C4-2B (cell line): ENCODE data around the gene SSX2IP.

Experiments
- H3K27ac ChIP-seq: fragments of 450-650 bp; 2 replicates; pipeline ENCODE4 v1.5.1; 2017
- CTCF ChIP-seq: fragments of 450-650 bp; conservative IDR thresholded peaks from 2 replicates; pipeline ENCODE4 v1.5.1; 2017; ENCODE audit warnings: mild to moderate bottlenecking
- ZFX ChIP-seq: fragments of 450-650 bp; IDR thresholded peaks from 2 replicates; pipeline ENCODE4 v1.6.1; 2017

The SSX2IP gene

GRCh38 chr1:84719543-84720217 is 29.4 kb upstream of the SSX2IP start:
- TF ChIP-seq CTCF: no peak
- TF ChIP-seq ZFX: no peak
- H3K27ac ChIP-seq: no peak overlapping the region

GRCh38 chr1:84715342-84716019 is 25.2 kb upstream of the SSX2IP start:
- TF ChIP-seq ZFX (no peak), CTCF (no peak)
- H3K27ac ChIP-seq: no peak overlapping the region

GRCh38 chr1:84712276-84712874 is 22.1 kb upstream of the SSX2IP start:
- H3K27ac ChIP-seq: no peak overlapping the region
- TF ChIP-seq ZFX (no peak), CTCF (no peak)

GRCh38 chr1:84711869-84712268 is 21.6 kb upstream of the SSX2IP start:
- H3K27ac ChIP-seq: no peak overlapping the region
- TF ChIP-seq CTCF (no peak), ZFX (no peak)

- no peak for TF ChIP-seq CTCF
- no peak for TF ChIP-seq ZFX
- H3K27ac ChIP-seq: no peak overlapping the region
Observed at GRCh38 chr1:84711121-84711520, 20.9 kb upstream of the SSX2IP start.

GRCh38 chr1:84709131-84709530 is 18.9 kb upstream of the SSX2IP start:
- TF ChIP-seq CTCF (no peak), ZFX (no peak)

GRCh38 chr1:84708031-84708430 is 17.8 kb upstream of the SSX2IP start:
- H3K27ac ChIP-seq: no peak overlapping the region
- TF ChIP-seq ZFX (no peak), CTCF (no peak)

More at GRCh38 chr1:84709131-84709530, 18.9 kb upstream of the SSX2IP start:
- H3K27ac ChIP-seq: no peak overlapping the region
